Measurements from ENCODE around the gene GLE1. TPM values are rescaled to one million over a fixed set of nuclear protein-coding genes. Genes with fewer than 3 reads are reported as not detected.

The GLE1 gene
- total and polyA plus RNA-seq, 2 donors from 2014 or later, result 15.6 to 22.8 TPM

- Histone ChIP-seq H3K4me3 (ENCODE audit: low read length in 3 of 3) (peak overlapping the region; percentile 61 to 69 (median 67)), H3K9ac (ENCODE audit: low read length in 3 of 3) (peak overlapping the region; percentile 4 to 70 (median 54)), H3K9me3 (ENCODE audit: control insufficient read depth in 2 of 3, insufficient read depth in 1 of 3, low read length in 3 of 3) (no peaks in the 10 kb centered on the region), H3K36me3 (ENCODE audit: control insufficient read depth in 2 of 3, insufficient read depth in 3 of 3, low read length in 3 of 3) (no peaks in the 10 kb centered on the region), H3K4me1 (ENCODE audit: control insufficient read depth in 2 of 3, insufficient read depth in 2 of 3, low read depth in 1 of 3, low read length in 3 of 3) (peaks cover 13 to 26% (median 23%) of the 10 kb centered on the region in 3 donors), H3K27ac (ENCODE audit: low read depth in 2 of 2, low read length in 2 of 2) (peak overlapping the region; percentile 90), H3K27me3 (ENCODE audit: control insufficient read depth, insufficient read depth, low read length) (no peaks in the 10 kb centered on the region)
- no peak for TF ChIP-seq CTCF (IDR thresholded peaks at IDR 0.05; ENCODE audit: borderline replicate concordance, extremely low read depth, insufficient read depth)
- peak in 1 of 5 donors; percentile 24 for DNase-seq
- intact Hi-C loops (cut with DNase I), result no loop called here
- FAIRE-seq, result no peak
These were observed 47.2 kb downstream of the GLE1 start for GRCh38 chr9:128551657-128552152.

DNA sequence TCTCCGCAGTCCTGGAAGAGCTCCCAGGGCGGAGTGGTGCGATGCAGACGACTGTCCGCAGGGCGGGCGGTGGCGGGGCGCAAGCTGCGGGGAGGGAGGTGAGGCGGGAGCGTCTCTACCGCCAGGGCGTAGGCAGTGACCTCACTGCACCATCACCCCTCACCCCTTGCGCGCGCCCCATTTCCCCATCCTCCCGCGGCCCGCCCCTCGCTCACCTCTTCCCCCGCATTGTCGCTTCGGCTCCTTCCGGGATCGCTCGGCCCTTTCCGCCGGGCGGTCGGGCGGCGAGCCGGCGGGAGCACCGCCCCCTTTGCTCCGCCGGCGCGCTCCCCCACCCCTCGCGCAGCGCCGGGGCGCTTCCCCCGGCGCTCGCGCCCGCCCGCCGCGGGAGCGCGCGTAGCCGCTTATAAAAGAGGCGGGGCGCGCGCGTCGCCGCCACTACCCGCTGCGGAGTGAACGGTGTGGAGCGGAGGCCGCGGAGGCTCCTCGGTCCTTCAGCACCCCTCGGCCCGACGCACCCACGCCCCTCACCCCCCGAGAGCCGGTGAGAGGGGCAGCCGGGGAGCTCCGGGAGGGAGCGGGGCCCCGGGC, 47.7 kb downstream of the GLE1 start, which contains the start of gene SPTAN1:
Gene SPTAN1 (plus strand): TSS at position 435 of the 591 bp plus-strand sequence. CDS start 14,154 bp downstream, outside the sequence.
- intact Hi-C loops (cut with DNase I), result no loop called here

DNA sequence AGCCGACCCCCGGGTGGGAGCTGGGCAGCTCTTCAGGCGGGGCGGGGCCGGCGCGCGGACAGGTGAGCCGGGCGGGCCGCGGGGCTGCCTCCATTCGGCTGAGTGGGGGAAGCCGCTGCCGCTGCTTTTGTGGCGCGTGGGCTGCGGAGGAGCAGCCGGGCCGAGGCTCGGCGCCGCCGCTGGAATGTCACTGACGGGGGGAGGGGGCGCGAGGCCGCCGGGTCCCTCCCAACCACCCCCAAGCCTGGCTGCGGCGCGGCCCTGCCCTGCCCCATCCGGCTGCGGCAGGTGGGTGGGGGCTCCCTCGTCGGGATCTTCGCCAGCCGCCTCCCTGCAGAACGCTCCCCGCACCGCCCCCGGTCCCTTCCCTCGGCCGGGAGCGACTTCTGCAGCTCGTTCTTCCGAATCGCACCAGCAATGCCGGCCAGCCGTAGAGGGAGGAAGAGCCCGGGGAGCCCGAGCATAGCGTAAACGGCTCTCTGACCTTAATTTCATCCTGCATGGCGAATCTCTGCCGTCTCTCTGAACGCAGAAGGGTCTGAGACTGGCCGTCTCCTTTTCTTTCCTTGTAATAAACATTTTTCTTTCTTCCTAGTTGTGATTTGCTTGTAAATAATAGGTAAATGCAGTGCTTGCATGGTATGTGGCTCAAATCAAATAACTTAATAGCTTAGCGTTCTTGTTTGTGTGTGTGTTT, 48.4 kb downstream of the GLE1 start:
- intact Hi-C loops (cut with DNase I), result no loop called here
- FAIRE-seq (no peak), DNase-seq (peak; percentile 84 to 91 (median 88))
- Histone ChIP-seq H3K27ac (ENCODE audit: low read depth in 2 of 2, low read length in 2 of 2) (peak overlapping the region; percentile 93), H3K27me3 (ENCODE audit: control insufficient read depth, insufficient read depth, low read length) (no peaks in the 10 kb centered on the region), H3K9ac (ENCODE audit: low read length in 3 of 3) (peak overlapping the region; percentile 74 to 90 (median 86)), H3K4me1 (ENCODE audit: control insufficient read depth in 2 of 3, insufficient read depth in 2 of 3, low read depth in 1 of 3, low read length in 3 of 3) (peaks cover 13 to 30% (median 28%) of the 10 kb centered on the region in 3 donors), H3K36me3 (ENCODE audit: control insufficient read depth in 2 of 3, insufficient read depth in 3 of 3, low read length in 3 of 3) (no peaks in the 10 kb centered on the region), H3K4me3 (ENCODE audit: low read length in 3 of 3) (peak overlapping the region; percentile 79 to 96 (median 89)), H3K9me3 (ENCODE audit: control insufficient read depth in 2 of 3, insufficient read depth in 1 of 3, low read length in 3 of 3) (no peaks in the 10 kb centered on the region)
- TF ChIP-seq CTCF (IDR thresholded peaks at IDR 0.05; ENCODE audit: borderline replicate concordance, extremely low read depth, insufficient read depth), result no peak

More for the DNA sequence above, 47.7 kb downstream of the GLE1 start, which contains the start of gene SPTAN1:
- Histone ChIP-seq H3K36me3 (ENCODE audit: control insufficient read depth in 2 of 3, insufficient read depth in 3 of 3, low read length in 3 of 3) (no peaks in the 10 kb centered on the region), H3K4me1 (ENCODE audit: control insufficient read depth in 2 of 3, insufficient read depth in 2 of 3, low read depth in 1 of 3, low read length in 3 of 3) (peaks cover 13 to 30% (median 28%) of the 10 kb centered on the region in 3 donors), H3K9ac (ENCODE audit: low read length in 3 of 3) (peak within 1 kb of the TSS; percentile 74 to 90 (median 86)), H3K4me3 (ENCODE audit: low read length in 3 of 3) (peak within 1 kb of the TSS; percentile 79 to 96 (median 89)), H3K9me3 (ENCODE audit: control insufficient read depth in 2 of 3, insufficient read depth in 1 of 3, low read length in 3 of 3) (no peaks in the 10 kb centered on the region), H3K27me3 (ENCODE audit: control insufficient read depth, insufficient read depth, low read length) (no peaks in the 10 kb centered on the region), H3K27ac (ENCODE audit: low read depth in 2 of 2, low read length in 2 of 2) (peak within 1 kb of the TSS; percentile 93)
- DNase-seq (peak; percentile 89 to 97 (median 94)), FAIRE-seq (no peak)
- TF ChIP-seq CTCF (IDR thresholded peaks at IDR 0.05; ENCODE audit: borderline replicate concordance, extremely low read depth, insufficient read depth), result no peak
